Naive thymus-derived CD8-positive, alpha-beta T cell (primary cell): ENCODE results near the gene CLIP1. TPM values are rescaled to one million over a fixed set of nuclear protein-coding genes. Genes with fewer than 3 reads are reported as not detected.
"Not testable (repeated sequence)": the region's sequence is repeated elsewhere in the genome, so short reads cannot be mapped to it uniquely, and the experiment has no call there.

Experiments used
- ATAC-seq, 2 donors: fragments of 150-1000 bp; cut with Tn5 transposase in 1 of 2; sonication (Bioruptor Pico), chemical (Tn5 transposase) in 1 of 2; 1 replicate in 1 of 2; 2 replicates in 1 of 2; pipeline ENCODE4 v1.10.0; 2021; ENCODE audit warnings: mild to moderate bottlenecking in 2 of 2, moderate library complexity in 2 of 2
- POLR2A ChIA-PET: fragments of 350-600 bp; sonication (Branson Sonifier 250); formaldehyde crosslinking; loops from one replicate; lab custom pipeline; 2021; ENCODE audit warnings: antibody characterized with exemption; lab: Charles Lee
- DNase-seq, 10 donors: peaks; one replicate each; pipeline versions ENCODE4 v3.0.0 to v3.0.0-alpha.2; 2020 to 2022
- H3K27ac Mint-ChIP-seq, 10 donors: one replicate each; pipeline ENCODE4 v1.8.0; 2020 to 2022; ENCODE audit warnings: mild to moderate bottlenecking in 10 of 10, mixed read lengths in 10 of 10, moderate library complexity in 4 of 10, inconsistent platforms in 1 of 10
- H3K27me3 Mint-ChIP-seq, 5 donors: one replicate each; pipeline ENCODE4 v1.8.0; 2021 to 2022; ENCODE audit warnings: mixed read lengths in 5 of 5
- H3K36me3 Mint-ChIP-seq, 3 donors: one replicate each; pipeline ENCODE4 v1.8.0; 2020 to 2022; ENCODE audit warnings: mixed read lengths in 3 of 3, mild to moderate bottlenecking in 2 of 3, inconsistent platforms in 1 of 3
- H3K4me1 Mint-ChIP-seq, 4 donors: one replicate each; pipeline ENCODE4 v1.8.0; 2021 to 2022; ENCODE audit warnings: mixed read lengths in 4 of 4
- H3K4me3 Mint-ChIP-seq, 10 donors: one replicate each; pipeline ENCODE4 v1.8.0; 2020 to 2022; ENCODE audit warnings: mild to moderate bottlenecking in 10 of 10, mixed read lengths in 10 of 10, moderate library complexity in 6 of 10, inconsistent platforms in 1 of 10
- H3K9me3 Mint-ChIP-seq, 9 donors: one replicate each; pipeline ENCODE4 v1.8.0; 2020 to 2022; ENCODE audit warnings: mixed read lengths in 9 of 9, mild to moderate bottlenecking in 3 of 9, inconsistent platforms in 1 of 9, moderate library complexity in 1 of 9
- polyA plus RNA-seq, 3 donors: library from polyadenylated mRNA; unstranded; fragments of 300-500 nt; fragmentation: Illumina TruSeq; gene quantifications; one replicate each; pipeline ENCODE4 v1.2.3, GENCODE V29; 2021
- total RNA-seq, 8 experiments: library from RNA in 2 of 8; stranded (reverse) in 2 of 8; gene quantifications; one replicate each; pipeline ENCODE4 v1.2.3 and lab custom pipeline; 2021 to 2026

CLIP1 gene
- total and polyA plus RNA-seq, 5 experiments from 2014 or later, result 6.3 to 48.7 (median 20.4) TPM

GRCh38 chr12:122389677-122390076, 32.8 kb downstream of the CLIP1 start:
- DNase-seq, result no peak
- ATAC-seq, result no peak
- Mint-ChIP-seq H3K27ac (peak overlapping the region in 1 of 10 donors; percentile 59), H3K4me1 (peaks cover 9 to 37% (median 26%) of the 10 kb centered on the region in 4 donors), H3K9me3 (no peaks in the 10 kb centered on the region), H3K27me3 (no peaks in the 10 kb centered on the region), H3K4me3 (no peak overlapping the region), H3K36me3 (peaks cover 0 to 3% (median 0%) of the 10 kb centered on the region in 3 donors)
- POLR2A ChIA-PET, result no interaction called here

DNA sequence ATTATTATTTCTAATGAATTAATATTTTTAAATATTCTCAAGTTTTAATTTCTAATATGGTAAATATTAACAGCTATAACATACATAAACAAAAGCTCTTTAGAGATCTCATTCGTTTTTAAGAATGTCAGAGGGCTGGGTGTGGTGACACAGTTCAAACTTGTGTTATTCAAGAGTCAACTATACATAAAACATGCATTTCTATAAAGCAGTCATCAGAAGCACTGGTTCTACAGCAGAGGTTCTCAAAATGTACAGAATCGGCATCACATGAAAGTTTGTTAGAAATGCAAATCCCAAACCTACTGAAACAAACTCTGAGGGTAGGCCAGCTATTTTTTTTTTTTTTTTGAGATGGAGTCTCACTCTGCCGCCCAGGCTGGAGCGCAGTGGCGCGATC, 34.6 kb downstream of the CLIP1 start:
- POLR2A ChIA-PET, result no interaction called here
- ATAC-seq, result no peak
- DNase-seq, result no peak
- Mint-ChIP-seq H3K36me3 (peaks cover 0 to 4% (median 3%) of the 10 kb centered on the region in 3 donors), H3K4me3 (no peak overlapping the region), H3K27me3 (no peaks in the 10 kb centered on the region), H3K4me1 (peaks cover 4 to 29% (median 11%) of the 10 kb centered on the region in 4 donors), H3K27ac (no peak overlapping the region), H3K9me3 (no peaks in the 10 kb centered on the region)

DNA sequence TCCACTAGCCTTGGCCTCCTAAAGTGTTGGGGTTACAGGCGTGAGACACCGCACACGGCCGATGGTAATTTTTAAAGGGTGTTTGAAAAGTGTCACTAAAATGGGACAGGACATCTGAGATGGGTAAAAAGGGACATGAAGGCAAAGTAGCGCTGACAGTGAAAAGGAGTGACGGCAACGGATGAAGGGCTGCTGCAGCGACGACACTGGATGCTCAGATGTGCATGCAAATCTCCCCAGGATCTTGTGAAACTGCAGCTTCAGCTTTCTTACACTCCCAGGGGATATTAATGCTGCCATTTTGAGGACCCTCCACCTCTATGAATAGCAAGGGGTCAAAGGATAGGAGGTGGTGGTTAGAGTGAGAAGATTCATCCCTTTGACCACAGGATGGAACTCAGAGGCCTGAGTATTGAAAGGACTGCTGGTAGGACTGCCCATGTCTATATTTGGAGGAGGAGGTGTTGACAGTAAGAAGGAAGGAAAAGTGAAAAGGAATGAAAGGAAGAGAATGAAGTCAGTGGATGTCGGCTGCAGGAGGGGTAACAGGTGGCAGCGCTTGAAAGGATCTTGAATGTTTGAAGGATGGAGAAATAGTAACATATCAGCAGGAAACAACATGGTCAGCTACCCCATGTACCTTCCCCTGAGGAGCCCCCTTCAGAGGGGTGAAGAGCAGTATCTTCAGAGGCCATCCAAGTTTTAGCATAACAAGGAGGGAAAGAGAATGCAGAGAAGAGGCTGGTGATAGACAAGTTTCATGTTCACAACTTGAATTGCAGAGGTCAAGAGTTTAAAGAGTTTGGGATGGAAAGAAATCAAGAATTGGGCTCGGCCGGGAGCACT, 37.1 kb downstream of the CLIP1 start:
- H3K27ac Mint-ChIP-seq, result peak overlapping the region in 3 of 10 donors; percentile 15 to 49 (median 27)

GRCh38 chr12:122382919-122383350, 39.5 kb downstream of the CLIP1 start:
- peaks cover 0 to 37% (median 5%) of the 10 kb centered on the region in 3 donors for H3K36me3 Mint-ChIP-seq

More for the DNA sequence above, 37.1 kb downstream of the CLIP1 start:
- no peak for ATAC-seq
- Mint-ChIP-seq H3K9me3 (no peaks in the 10 kb centered on the region), H3K27me3 (no peaks in the 10 kb centered on the region), H3K4me3 (no peak overlapping the region), H3K36me3 (peaks cover 0 to 15% (median 4%) of the 10 kb centered on the region in 3 donors), H3K4me1 (peaks cover 4 to 20% (median 8%) of the 10 kb centered on the region in 4 donors)
- POLR2A ChIA-PET, result no interaction called here
- DNase-seq, result no peak

DNA sequence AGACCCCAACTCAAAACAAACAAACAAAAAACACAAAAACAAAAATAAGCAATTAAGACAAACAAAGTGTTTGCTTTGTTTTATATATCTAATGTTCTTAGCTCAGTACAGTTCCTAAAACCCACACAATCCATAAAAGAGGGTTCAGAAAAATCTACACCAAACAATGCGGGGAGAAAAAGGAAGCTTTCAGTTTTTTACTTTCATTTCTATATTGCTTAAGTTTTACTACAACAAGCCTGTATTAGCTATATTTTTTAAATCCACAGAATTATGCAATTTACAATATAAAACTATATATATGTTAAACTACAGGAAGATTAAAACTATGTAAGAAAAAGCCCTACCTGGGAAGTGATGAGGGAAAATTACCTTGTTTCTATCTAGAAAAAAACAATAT, 41.4 kb downstream of the CLIP1 start:
- Mint-ChIP-seq H3K4me3 (peak overlapping the region in 1 of 10 donors; percentile 50), H3K4me1 (peaks cover 6 to 15% (median 8%) of the 10 kb centered on the region in 4 donors), H3K9me3 (no peaks in the 10 kb centered on the region), H3K36me3 (peaks cover 0 to 53% (median 13%) of the 10 kb centered on the region in 3 donors), H3K27ac (peak overlapping the region in 1 of 10 donors; percentile 10), H3K27me3 (no peaks in the 10 kb centered on the region)
- DNase-seq (no peak), ATAC-seq (no peak)
- POLR2A ChIA-PET, result no interaction called here

More at GRCh38 chr12:122382919-122383350, 39.5 kb downstream of the CLIP1 start:
- Mint-ChIP-seq H3K4me1 (peaks cover 4 to 17% (median 8%) of the 10 kb centered on the region in 4 donors), H3K9me3 (no peaks in the 10 kb centered on the region), H3K27me3 (no peaks in the 10 kb centered on the region), H3K4me3 (no peak overlapping the region), H3K27ac (no peak overlapping the region)
- DNase-seq, result no peak
- ATAC-seq, result no peak
- POLR2A ChIA-PET, result no interaction called here

- H3K27me3 Mint-ChIP-seq, H3K4me3 Mint-ChIP-seq, DNase-seq, ATAC-seq, H3K9me3 Mint-ChIP-seq, H3K27ac Mint-ChIP-seq, POLR2A ChIA-PET: not testable (repeated sequence)
- Mint-ChIP-seq H3K4me1 (peaks cover under 1 to 12% (median 5%) of the 10 kb centered on the region in 4 donors), H3K36me3 (peaks cover 0 to 73% (median 15%) of the 10 kb centered on the region in 3 donors)
Measured at GRCh38 chr12:122376751-122377150, 45.7 kb downstream of the CLIP1 start.

GRCh38 chr12:122374707-122375106, 47.8 kb downstream of the CLIP1 start:
- peaks cover 7 to 13% (median 9%) of the 10 kb centered on the region in 4 donors for H3K4me1 Mint-ChIP-seq
- no peaks in the 10 kb centered on the region for H3K9me3 Mint-ChIP-seq
- ATAC-seq (no peak), DNase-seq (no peak)
- peaks cover 0 to 82% (median 16%) of the 10 kb centered on the region in 3 donors for H3K36me3 Mint-ChIP-seq
- H3K27me3 Mint-ChIP-seq, result no peaks in the 10 kb centered on the region
- H3K4me3 Mint-ChIP-seq, result no peak overlapping the region
- POLR2A ChIA-PET, result interaction anchor here (0.6 kb wide), 1 partner anchor 420 kb away, joined by 3 read pairs; no protein-coding TSS in a partner anchor
- H3K27ac Mint-ChIP-seq, result peak overlapping the region in 2 of 10 donors; percentile 24 to 37

- no peaks in the 10 kb centered on the region for H3K9me3 Mint-ChIP-seq
- peak overlapping the region in 5 of 10 donors; percentile 2 to 78 (median 25) for H3K27ac Mint-ChIP-seq
- POLR2A ChIA-PET, result interaction anchor here (0.7 kb wide), 1 partner anchor 50 kb away, joined by 5 read pairs; no protein-coding TSS in a partner anchor
Measured at GRCh38 chr12:122371475-122372045, 50.9 kb downstream of the CLIP1 start.

GRCh38 chr12:122368361-122369073, 54.0 kb downstream of the CLIP1 start:
- POLR2A ChIA-PET, result interaction anchor here (0.9 kb wide), 1 partner anchor 13 kb away, joined by 4 read pairs; no protein-coding TSS in a partner anchor
- Mint-ChIP-seq H3K4me1 (peaks cover 7 to 15% (median 9%) of the 10 kb centered on the region in 4 donors), H3K4me3 (no peak overlapping the region), H3K36me3 (peaks cover 0 to 60% (median 11%) of the 10 kb centered on the region in 3 donors), H3K27ac (no peak overlapping the region), H3K27me3 (no peaks in the 10 kb centered on the region), H3K9me3 (no peaks in the 10 kb centered on the region)
- DNase-seq (no peak), ATAC-seq (no peak)

More at GRCh38 chr12:122371475-122372045, 50.9 kb downstream of the CLIP1 start:
- DNase-seq (no peak), ATAC-seq (no peak)
- Mint-ChIP-seq H3K4me1 (peaks cover 7 to 17% (median 9%) of the 10 kb centered on the region in 4 donors), H3K27me3 (no peaks in the 10 kb centered on the region), H3K36me3 (peaks cover 0 to 73% (median 11%) of the 10 kb centered on the region in 3 donors), H3K4me3 (peak overlapping the region in 1 of 10 donors; percentile 31)

DNA sequence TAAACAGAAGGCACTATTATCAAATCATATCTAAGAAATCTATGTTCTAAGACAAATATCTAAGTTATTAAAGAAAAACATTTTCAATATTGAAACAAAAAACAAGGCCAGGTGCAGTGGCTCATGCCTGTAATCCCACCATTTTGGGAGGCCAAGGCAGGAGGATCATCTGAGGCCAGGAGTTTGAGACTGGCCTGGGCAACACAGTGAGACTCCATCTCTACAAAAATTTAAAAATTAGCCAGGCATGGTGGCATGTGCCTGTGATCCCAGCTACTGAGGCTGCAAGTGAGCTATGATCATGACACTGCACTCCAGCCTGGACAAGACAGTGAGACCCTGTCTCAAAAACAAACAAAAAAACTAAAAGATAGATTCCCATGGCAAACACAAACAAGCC, 54.8 kb downstream of the CLIP1 start:
- ATAC-seq, H3K9me3 Mint-ChIP-seq, H3K27me3 Mint-ChIP-seq, H3K4me3 Mint-ChIP-seq, POLR2A ChIA-PET, DNase-seq: not testable (repeated sequence)
- peaks cover 0 to 64% (median 9%) of the 10 kb centered on the region in 3 donors for H3K36me3 Mint-ChIP-seq
- H3K4me1 Mint-ChIP-seq, result peaks cover 7 to 13% (median 9%) of the 10 kb centered on the region in 4 donors
- peak overlapping the region in 2 of 10 donors; percentile 35 to 77 for H3K27ac Mint-ChIP-seq

DNA sequence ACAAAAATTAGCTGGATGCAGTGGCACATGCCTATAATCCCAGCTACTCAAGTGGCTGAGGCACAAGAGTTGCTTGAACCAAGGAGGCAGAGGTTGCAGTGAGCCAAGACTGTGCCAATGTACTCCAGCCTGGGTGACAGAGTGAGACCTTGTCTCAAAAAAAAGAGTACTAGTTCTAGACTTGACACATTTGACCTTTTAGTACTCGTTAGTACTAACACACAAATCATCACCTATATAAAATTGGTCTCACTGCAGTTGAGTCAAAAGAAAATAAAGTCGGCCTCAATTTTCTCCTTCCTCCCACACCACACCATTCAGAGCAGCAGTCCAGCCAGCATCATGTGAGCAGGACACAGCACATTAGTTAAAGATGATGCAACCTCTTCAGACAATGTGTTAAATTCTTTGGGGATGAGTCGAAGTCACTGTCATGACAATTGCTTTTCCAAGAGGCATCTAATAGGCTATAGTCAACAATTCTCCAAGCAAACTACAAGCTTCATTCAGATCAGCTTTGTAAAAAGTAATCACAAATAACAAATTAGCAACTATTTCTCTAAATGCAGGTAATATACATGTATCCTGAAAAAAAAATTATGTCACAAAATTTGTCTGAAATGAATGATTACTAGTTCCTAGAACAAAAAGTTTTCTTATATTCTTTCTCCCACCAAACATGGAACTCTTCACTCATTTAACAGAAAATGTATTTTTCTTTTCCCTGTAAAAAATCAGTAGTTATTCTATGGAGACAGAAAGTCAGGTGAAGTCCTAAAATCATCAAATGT, 55.6 kb downstream of the CLIP1 start:
- no peak for ATAC-seq
- Mint-ChIP-seq H3K36me3 (peaks cover 0 to 57% (median 5%) of the 10 kb centered on the region in 3 donors), H3K4me3 (no peak overlapping the region)

More for the DNA sequence above, 55.6 kb downstream of the CLIP1 start:
- POLR2A ChIA-PET, result no interaction called here
- H3K27ac Mint-ChIP-seq, result peak overlapping the region in 1 of 10 donors; percentile 75
- H3K27me3 Mint-ChIP-seq, result no peaks in the 10 kb centered on the region
- H3K4me1 Mint-ChIP-seq, result peaks cover 6 to 11% (median 8%) of the 10 kb centered on the region in 4 donors
- DNase-seq, result no peak
- H3K9me3 Mint-ChIP-seq, result no peaks in the 10 kb centered on the region
